ENCODE measurements around the gene THOP1.
A peak's percentile ranks its signal among the peaks of the same experiment; 100 is the strongest.

THOP1 gene

GRCh38 chr19:2852598-2852997 lies 67.3 kb downstream of the THOP1 start:
- Mint-ChIP-seq H3K9me3 (peaks cover 5% of the 10 kb centered on the region), H3K36me3 (ENCODE audit: insufficient read depth) (peaks cover 26% of the 10 kb centered on the region), H3K27ac (ENCODE audit: low read depth) (no peak overlapping the region), H3K4me3 (no peak overlapping the region), H3K4me1 (peaks cover 17% of the 10 kb centered on the region), H3K27me3 (no peaks in the 10 kb centered on the region)
- no peak for ATAC-seq (replicated peaks; ENCODE audit: extremely low read depth, poor library complexity, severe bottlenecking)
- no peak for DNase-seq (ENCODE audit: low spot score in 2 of 2)

DNA sequence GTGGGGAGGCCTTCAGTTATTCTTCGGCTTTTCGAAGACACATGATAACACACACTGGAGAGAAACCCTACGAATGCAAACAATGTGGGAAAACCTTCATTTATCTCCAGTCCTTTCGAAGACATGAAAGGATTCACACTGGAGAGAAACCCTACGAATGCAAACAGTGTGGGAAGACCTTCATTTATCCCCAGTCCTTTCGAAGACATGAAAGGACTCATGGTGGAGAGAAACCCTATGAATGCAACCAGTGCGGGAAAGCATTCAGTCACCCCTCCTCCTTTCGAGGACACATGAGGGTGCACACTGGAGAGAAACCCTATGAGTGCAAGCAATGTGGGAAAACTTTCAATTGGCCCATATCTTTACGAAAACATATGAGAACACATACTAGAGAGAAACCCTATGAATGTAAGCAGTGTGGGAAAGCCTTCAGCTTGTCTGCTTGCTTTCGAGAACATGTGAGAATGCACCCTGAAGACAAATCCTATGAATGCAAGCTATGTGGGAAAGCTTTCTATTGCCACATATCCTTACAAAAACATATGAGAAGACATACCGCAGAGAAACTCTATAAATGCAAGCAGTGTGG lies 67.8 kb downstream of the THOP1 start:
- no peak for ATAC-seq (replicated peaks; ENCODE audit: extremely low read depth, poor library complexity, severe bottlenecking)
- H3K27me3 Mint-ChIP-seq: no peaks in the 10 kb centered on the region
- peaks cover 26% of the 10 kb centered on the region for H3K36me3 Mint-ChIP-seq (ENCODE audit: insufficient read depth)
- peaks cover 5% of the 10 kb centered on the region for H3K9me3 Mint-ChIP-seq
- H3K4me3 Mint-ChIP-seq: no peak overlapping the region
- DNase-seq (ENCODE audit: low spot score in 2 of 2): no peak
- H3K27ac Mint-ChIP-seq (ENCODE audit: low read depth): no peak overlapping the region
- H3K4me1 Mint-ChIP-seq: peaks cover 17% of the 10 kb centered on the region

DNA sequence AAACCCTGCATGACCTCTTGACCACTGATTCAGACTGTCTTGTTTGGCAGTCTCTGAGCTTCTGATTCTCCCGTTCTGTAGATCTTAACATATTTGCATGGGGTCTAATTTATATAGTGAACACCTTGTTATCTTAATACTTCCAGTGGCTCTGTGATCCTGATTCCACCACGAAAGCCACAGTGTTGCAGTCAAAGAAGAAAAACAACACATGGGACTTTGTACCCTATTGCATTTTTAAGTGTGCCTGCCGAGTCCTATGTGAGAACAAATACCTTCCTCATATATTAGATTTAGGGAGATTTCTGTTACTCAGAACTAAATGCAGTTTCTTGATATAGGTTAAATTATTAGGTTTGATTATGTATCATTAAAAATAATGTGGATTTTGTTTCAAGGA lies 69.5 kb downstream of the THOP1 start:
- H3K9me3 Mint-ChIP-seq: peaks cover 5% of the 10 kb centered on the region

GRCh38 chr19:2856457-2857050 lies 71.3 kb downstream of the THOP1 start:
- Mint-ChIP-seq H3K27me3 (no peaks in the 10 kb centered on the region), H3K36me3 (ENCODE audit: insufficient read depth) (peaks cover 17% of the 10 kb centered on the region), H3K9me3 (peaks cover 5% of the 10 kb centered on the region), H3K27ac (ENCODE audit: low read depth) (peak overlapping the region; percentile 47), H3K4me3 (peak overlapping the region; percentile 8), H3K4me1 (peaks cover 10% of the 10 kb centered on the region)
- DNase-seq (ENCODE audit: low spot score in 2 of 2) (no peak), ATAC-seq (replicated peaks; ENCODE audit: extremely low read depth, poor library complexity, severe bottlenecking) (peak; percentile 52)

More for the DNA sequence above, 69.5 kb downstream of the THOP1 start:
- Mint-ChIP-seq H3K27ac (ENCODE audit: low read depth) (no peak overlapping the region), H3K27me3 (no peaks in the 10 kb centered on the region), H3K4me1 (peaks cover 17% of the 10 kb centered on the region), H3K4me3 (no peak overlapping the region), H3K36me3 (ENCODE audit: insufficient read depth) (peaks cover 26% of the 10 kb centered on the region)
- no peak for DNase-seq (ENCODE audit: low spot score in 2 of 2)
- no peak for ATAC-seq (replicated peaks; ENCODE audit: extremely low read depth, poor library complexity, severe bottlenecking)

DNA sequence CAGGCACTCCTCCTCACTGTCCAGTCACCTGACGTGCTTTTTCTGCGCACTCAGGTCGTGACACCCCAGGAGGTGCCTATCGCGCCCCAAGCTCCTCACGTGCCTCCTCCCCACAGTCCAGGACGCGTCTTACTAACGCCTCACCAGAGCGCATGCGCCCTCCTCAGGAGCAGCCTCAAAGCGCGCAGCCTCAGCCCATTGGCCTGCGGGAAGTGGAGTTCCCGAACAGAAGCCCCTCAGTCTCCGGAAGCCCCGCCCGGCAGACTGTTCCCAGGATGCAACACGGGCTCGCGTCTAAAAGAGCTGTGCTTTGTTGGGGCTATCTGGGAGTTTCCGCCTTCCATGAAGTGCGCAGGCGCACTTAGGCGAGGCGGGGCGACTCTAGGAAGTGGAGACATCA lies 73.6 kb downstream of the THOP1 start:
- Mint-ChIP-seq H3K36me3 (ENCODE audit: insufficient read depth) (peaks cover 2% of the 10 kb centered on the region), H3K27ac (ENCODE audit: low read depth) (no peak overlapping the region), H3K4me3 (no peak overlapping the region), H3K4me1 (peaks cover 10% of the 10 kb centered on the region), H3K27me3 (peaks cover 4% of the 10 kb centered on the region), H3K9me3 (no peaks in the 10 kb centered on the region)
- ATAC-seq (replicated peaks; ENCODE audit: extremely low read depth, poor library complexity, severe bottlenecking): no peak
- DNase-seq (ENCODE audit: low spot score in 2 of 2): no peak

- H3K27me3 Mint-ChIP-seq: peaks cover 31% of the 10 kb centered on the region
Measured at GRCh38 chr19:2863816-2864215, 78.5 kb downstream of the THOP1 start.

More at GRCh38 chr19:2863816-2864215, 78.5 kb downstream of the THOP1 start:
- no peak overlapping the region for H3K27ac Mint-ChIP-seq (ENCODE audit: low read depth)
- no peak for DNase-seq (ENCODE audit: low spot score in 2 of 2)
- ATAC-seq (replicated peaks; ENCODE audit: extremely low read depth, poor library complexity, severe bottlenecking): no peak
- H3K9me3 Mint-ChIP-seq: no peaks in the 10 kb centered on the region
- H3K4me3 Mint-ChIP-seq: no peak overlapping the region
- H3K4me1 Mint-ChIP-seq: no peaks in the 10 kb centered on the region
- peaks cover 3% of the 10 kb centered on the region for H3K36me3 Mint-ChIP-seq (ENCODE audit: insufficient read depth)

Data from central memory CD8-positive, alpha-beta T cell (primary cell).